ENCODE results near the gene INSC. TPM values are rescaled to one million over a fixed set of nuclear protein-coding genes. Genes with fewer than 3 reads are reported as not detected.

The INSC gene
- total RNA-seq, 1 donor from 2014 or later = 0.41 TPM

GRCh38 chr11:15276621-15277020 is 161.9 kb downstream of the INSC start:
- DNase-seq (ENCODE audit: low spot score in 2 of 2) (no peak), FAIRE-seq (no peak)

- no peak for FAIRE-seq
- DNase-seq (ENCODE audit: low spot score in 2 of 2) = no peak
Measured at GRCh38 chr11:15278128-15278527, 163.4 kb downstream of the INSC start.

- FAIRE-seq = no peak
- DNase-seq (ENCODE audit: low spot score in 2 of 2) = no peak
Measured at GRCh38 chr11:15280393-15280792, 165.7 kb downstream of the INSC start.

GRCh38 chr11:15282754-15283153 is 168.0 kb downstream of the INSC start:
- FAIRE-seq = no peak
- DNase-seq (ENCODE audit: low spot score in 2 of 2) = no peak

GRCh38 chr11:15286465-15286864 is 171.7 kb downstream of the INSC start:
- no peak for FAIRE-seq

GRCh38 chr11:15288863-15289262 is 174.1 kb downstream of the INSC start:
- no peak for FAIRE-seq
- DNase-seq (ENCODE audit: low spot score in 2 of 2) = no peak

More at GRCh38 chr11:15286465-15286864, 171.7 kb downstream of the INSC start:
- DNase-seq (ENCODE audit: low spot score in 2 of 2) = no peak

- FAIRE-seq = no peak
Measured at GRCh38 chr11:15289723-15290122, 175.0 kb downstream of the INSC start.

GRCh38 chr11:15291885-15292284 is 177.2 kb downstream of the INSC start:
- FAIRE-seq (no peak), DNase-seq (ENCODE audit: low spot score in 2 of 2) (peak in 1 of 2 donors; percentile 5)

More at GRCh38 chr11:15289723-15290122, 175.0 kb downstream of the INSC start:
- no peak for DNase-seq (ENCODE audit: low spot score in 2 of 2)

GRCh38 chr11:15293975-15294620 is 179.4 kb downstream of the INSC start:
- DNase-seq (ENCODE audit: low spot score in 2 of 2) (no peak), FAIRE-seq (no peak)

GRCh38 chr11:15295695-15296094 is 181.0 kb downstream of the INSC start:
- DNase-seq (ENCODE audit: low spot score in 2 of 2) (no peak), FAIRE-seq (no peak)

Other genes with a start within 250 kb of the INSC start
- 38.7 TPM for gene CYP2R1, start 222.7 kb upstream of the INSC start, total RNA-seq
- not detected for gene CALCA, start 142.6 kb upstream of the INSC start, total RNA-seq
- under 0.01 TPM for gene CALCB, start 41.3 kb upstream of the INSC start, total RNA-seq